SHP77 treated with DMSO at 0.1 percent for 48 hours (cell line): Measurements from ENCODE around the gene BTNL2.

ENCODE experiments used
- DNase-seq: peaks from one replicate; lab custom pipeline; 2025; lab: John Stamatoyannopoulos, UW

The BTNL2 gene

DNA sequence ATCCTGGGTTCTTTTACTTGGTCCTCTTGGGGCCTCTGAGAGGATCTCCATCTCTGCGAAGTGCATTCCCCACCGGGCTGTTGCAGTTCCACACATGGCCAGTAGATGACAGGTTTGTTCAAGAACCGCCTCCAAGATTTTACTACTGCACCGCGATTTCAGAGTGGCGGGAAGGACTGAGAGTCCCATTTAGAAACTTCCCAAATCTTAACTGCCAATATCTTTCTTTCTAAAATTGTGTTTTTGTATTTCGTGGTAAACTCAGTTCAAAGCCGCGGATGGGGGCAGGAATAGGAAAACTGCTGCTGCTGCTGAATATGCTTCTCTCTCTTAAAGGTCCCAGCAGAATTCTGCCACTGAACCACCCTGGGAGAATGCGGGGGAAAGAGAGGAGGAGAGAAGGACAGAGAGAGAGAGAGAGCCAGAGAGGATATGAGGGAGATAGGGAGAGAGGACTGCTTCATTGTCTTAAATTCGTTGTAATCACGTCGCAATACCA, 8.6 kb upstream of the BTNL2 start:
- no peak for DNase-seq

- no peak for DNase-seq
These were observed 6.6 kb upstream of the BTNL2 start for GRCh38 chr6:32413427-32414047.

DNA sequence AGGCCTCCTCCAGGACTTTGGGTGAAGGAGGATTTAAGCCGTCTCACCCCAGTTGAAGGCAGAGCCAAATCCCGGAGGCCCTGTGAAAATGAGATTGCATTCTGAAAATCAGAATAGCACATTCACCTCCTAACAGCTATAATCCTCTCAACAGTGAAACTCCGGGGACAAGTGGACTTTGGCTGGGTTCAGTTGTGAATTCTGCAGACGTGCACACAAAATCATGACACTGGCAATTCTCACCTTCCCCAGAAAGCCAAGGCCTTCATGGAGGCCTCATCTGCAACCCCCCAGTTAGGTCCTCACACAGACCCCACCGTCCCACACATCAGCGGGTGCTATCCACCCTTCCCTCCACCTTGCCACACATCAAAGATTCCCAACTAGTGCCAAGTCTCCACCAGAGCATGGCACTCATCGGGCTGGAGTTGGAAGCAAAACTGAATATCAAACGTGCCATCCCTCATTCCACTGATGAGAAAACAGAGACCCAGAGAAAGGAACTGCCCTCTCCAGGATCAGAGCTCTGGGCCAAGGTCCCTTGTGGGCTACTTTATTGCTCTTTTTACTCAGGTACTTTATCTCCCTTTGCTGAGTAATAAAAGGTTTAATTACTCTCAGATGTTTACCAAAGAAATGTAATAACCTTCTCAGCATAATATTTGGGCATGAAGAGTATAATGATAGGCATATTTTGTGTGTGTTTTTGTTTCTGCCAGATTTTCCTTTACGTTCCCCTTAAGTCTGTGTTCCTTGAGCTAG, 4.8 kb upstream of the BTNL2 start:
- DNase-seq, result no peak

GRCh38 chr6:32410906-32411305, 3.9 kb upstream of the BTNL2 start:
- no peak for DNase-seq

GRCh38 chr6:32406197-32406596, 784 bp downstream of the BTNL2 start:
- DNase-seq, result no peak

DNA sequence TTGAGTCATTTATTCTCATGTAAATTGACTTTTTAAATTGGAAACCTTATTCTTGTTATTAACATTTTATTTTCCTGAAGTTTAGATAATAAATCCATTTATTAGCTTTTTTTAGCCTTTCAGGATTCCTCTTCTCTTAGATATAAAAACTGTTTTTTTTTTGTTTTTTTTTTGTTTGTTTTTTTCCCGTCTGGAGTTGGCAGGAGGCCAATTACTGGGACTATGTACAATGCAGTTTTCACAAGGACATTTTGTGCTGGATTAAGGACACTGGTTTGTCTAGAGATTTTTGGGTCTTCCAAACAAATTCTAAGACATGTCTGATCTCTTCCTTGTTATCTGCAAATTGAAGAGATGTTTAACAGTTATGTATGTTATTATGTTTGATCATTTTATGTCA, 1.3 kb downstream of the BTNL2 start:
- DNase-seq, result no peak

DNA sequence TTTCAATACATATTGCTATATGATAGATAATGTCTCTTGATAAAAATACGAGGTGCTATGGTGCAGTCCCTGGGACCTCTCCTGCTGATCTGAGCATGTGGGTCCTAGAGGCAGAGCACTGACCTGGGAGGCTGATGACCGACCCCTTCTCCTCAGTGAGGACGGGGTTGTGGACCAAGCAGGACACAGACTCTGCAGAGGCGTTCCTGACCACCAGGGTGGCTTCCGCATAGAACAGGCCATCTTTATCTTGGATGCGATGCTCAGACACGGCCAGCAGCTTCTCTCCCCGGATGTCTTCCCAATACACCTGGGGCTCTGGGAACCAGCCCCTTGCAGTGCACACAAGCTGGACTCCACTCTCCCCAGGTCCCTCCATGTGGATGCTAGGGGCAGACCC, 4.2 kb downstream of the BTNL2 start:
- DNase-seq, result no peak

- no peak for DNase-seq
These were observed 5.6 kb downstream of the BTNL2 start for GRCh38 chr6:32401284-32401963.

- DNase-seq, result no peak
These were observed 9.6 kb downstream of the BTNL2 start for GRCh38 chr6:32397252-32397920.

- no peak for DNase-seq
These were observed 11.0 kb downstream of the BTNL2 start for GRCh38 chr6:32396028-32396427.

- DNase-seq, result no peak
These were observed 13.1 kb downstream of the BTNL2 start for GRCh38 chr6:32393665-32394420.

GRCh38 chr6:32391505-32391904, 15.5 kb downstream of the BTNL2 start:
- no peak for DNase-seq

GRCh38 chr6:32387589-32388340, 19.2 kb downstream of the BTNL2 start:
- DNase-seq, result no peak

GRCh38 chr6:32386040-32386439, 20.9 kb downstream of the BTNL2 start:
- DNase-seq, result no peak

- no peak for DNase-seq
These were observed 24.1 kb downstream of the BTNL2 start for GRCh38 chr6:32382757-32383420.

- DNase-seq, result no peak
These were observed 27.4 kb downstream of the BTNL2 start for GRCh38 chr6:32379545-32379944.

DNA sequence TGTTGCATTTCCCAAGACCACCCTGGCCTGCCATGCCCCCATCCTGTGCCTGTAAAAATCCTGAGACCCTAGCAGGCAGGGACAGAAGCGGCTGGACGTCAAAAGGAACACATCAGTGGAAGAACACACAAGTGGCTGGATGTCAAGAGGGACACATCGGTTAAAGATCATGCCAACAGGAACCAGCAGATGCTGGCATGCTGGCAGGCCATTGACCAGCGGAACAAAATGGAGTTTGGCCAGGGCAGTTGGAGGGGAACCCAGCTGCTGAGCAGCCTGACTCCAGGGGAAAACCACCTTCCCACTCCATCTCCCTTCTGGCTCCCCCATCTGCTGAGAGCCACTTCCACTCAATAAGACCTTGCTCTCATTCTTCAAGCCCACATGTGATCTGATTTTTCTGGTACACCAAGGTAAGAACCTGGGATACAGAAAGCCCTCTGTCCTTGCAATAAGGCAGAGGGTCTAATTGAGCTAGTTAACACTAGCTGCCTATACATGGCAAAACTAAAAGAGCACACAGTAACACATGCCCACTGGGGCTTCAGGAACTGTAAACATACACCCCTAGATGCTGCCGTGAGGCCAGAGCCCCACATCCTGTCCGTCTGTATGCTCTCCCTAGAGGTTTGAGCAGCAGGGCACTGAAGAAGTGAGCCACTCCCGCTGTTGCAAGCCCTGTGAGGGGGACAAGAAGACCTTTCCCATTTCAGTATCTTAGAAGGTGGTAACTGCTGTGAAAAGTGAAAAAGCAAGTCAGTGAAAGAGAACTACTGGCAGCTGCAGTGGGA, 31.0 kb downstream of the BTNL2 start:
- no peak for DNase-seq

DNA sequence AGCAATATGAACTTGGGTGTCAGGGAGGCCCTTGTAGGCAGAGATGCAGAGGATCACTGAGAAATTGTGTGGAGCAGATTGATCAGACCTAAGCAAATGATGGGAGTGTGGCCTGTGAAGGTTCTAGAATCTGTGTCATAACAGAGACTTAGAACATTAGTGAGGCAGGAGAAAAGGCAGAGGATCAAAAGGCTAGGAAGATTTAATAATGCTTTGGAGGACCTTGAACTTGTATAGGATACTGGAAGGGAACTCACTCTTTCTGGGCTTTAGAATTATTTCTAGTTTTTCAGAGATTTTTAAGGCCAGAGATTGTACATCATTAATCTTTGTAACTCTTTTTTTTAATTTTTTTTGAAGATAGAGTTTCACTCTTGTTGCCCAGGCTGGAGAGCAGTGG, 35.2 kb downstream of the BTNL2 start, which contains the start of gene TSBP1:
TSBP1 (minus strand) TSS at position 101 of the 400 bp plus-strand sequence. CDS start 197 bp downstream, outside the sequence.
- no peak for DNase-seq

DNA sequence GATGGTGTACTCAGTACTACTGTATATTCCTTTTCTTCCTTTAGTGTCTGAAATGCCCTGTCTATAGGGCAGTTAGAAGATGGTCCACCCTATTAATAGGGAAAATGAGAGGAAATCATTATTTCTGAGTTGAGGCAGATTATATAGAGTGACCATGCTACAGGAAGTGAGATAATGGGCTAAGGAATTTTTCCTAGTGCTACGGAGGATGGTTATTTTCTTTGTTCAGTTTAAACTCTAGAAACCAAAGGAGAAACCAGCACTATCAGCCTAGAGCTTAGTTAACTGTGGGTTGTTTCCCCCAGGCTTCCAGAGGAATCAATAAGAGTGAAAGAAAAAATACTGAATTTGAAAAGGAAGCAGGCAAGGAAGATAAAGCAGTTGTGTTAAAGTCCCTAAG, 35.8 kb downstream of the BTNL2 start:
- DNase-seq, result no peak

DNA sequence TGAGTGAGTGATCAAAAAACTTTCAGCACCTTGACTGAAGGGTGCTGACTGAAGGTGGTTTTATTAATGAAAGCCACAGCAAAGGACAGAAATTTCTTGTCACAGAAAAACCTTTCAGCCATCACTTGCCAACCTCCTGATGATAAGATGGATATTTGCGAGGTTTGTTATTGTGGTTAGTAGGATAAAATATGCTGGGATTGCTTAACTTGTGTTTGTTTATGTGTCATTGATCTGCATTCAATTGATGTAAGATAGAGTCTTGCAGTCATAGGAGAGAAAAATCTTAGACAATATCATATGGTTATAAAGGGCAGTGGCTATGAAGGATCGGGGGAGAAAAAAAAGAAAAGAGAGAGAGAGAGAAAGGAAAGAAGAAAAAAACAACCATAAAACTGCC, 36.5 kb downstream of the BTNL2 start:
- DNase-seq, result no peak
